Thoracic aorta (tissue), 2 donors: ENCODE results near the gene RRN3. TPM values are rescaled to one million over a fixed set of nuclear protein-coding genes. Genes with fewer than 3 reads are reported as not detected.
"Not testable (repeated sequence)": the region's sequence is repeated elsewhere in the genome, so short reads cannot be mapped to it uniquely, and the experiment has no call there.

Source experiments
- ATAC-seq: fragments of 150-250 bp; one replicate; pipeline ENCODE4 v1.8.0; 2017; ENCODE audit warnings: low read depth; ENCODE audit not compliant: insufficient number of reproducible peaks, low FRiP score
- DNase-seq: peaks from one replicate; pipeline ENCODE4 v3.0.0-alpha.2; 2020; ENCODE audit warnings: low spot score
- H3K27ac ChIP-seq, 2 donors: fragments of 200-600 bp; sonication (generic); 1 replicate in 1 of 2; 2 replicates in 1 of 2; pipeline ENCODE4 v1.5.1; 2016; ENCODE audit warnings: mild to moderate bottlenecking in 2 of 2, moderate library complexity in 2 of 2
- H3K27me3 ChIP-seq: fragments of 200-600 bp; sonication (generic); replicated peaks from 2 replicates; pipeline ENCODE4 v1.6.0; 2016; ENCODE audit warnings: mild to moderate bottlenecking; ENCODE audit not compliant: insufficient read depth
- H3K36me3 ChIP-seq: fragments of 200-600 bp; sonication (generic); one replicate; pipeline ENCODE4 v1.5.1; 2016
- H3K4me1 ChIP-seq, 2 donors: fragments of 200-600 bp; sonication (generic); 1 replicate in 1 of 2; 2 replicates in 1 of 2; pipeline versions ENCODE4 v1.5.1 to v1.6.0; 2016; ENCODE audit warnings: low read depth in 2 of 2, mild to moderate bottlenecking in 1 of 2; ENCODE audit not compliant: control insufficient read depth in 1 of 2
- H3K4me3 ChIP-seq: fragments of 200-600 bp; sonication (generic); 2 replicates; pipeline ENCODE4 v1.5.1; 2016; ENCODE audit warnings: mild to moderate bottlenecking
- H3K9me3 ChIP-seq: fragments of 200-600 bp; sonication (generic); 2 replicates; pipeline ENCODE4 v1.5.1; 2016
- total RNA-seq, 2 donors: library from RNA; depleted of rRNA; stranded (reverse); fragments of >200 nt; gene quantifications; one replicate each; pipeline versions ENCODE4 v1.1.0 to v1.2.3, GENCODE V29; 2016
- TF ChIP-seq, protein P1 (sequence below): fragments of 200-600 bp; sonication (generic); IDR thresholded peaks from one replicate; pipeline ENCODE4 v1.5.1; 2019; ENCODE audit warnings: antibody characterized with exemption

Gene RRN3
- total RNA-seq, 2 donors from 2014 or later, result 25.0 to 30.2 TPM

DNA sequence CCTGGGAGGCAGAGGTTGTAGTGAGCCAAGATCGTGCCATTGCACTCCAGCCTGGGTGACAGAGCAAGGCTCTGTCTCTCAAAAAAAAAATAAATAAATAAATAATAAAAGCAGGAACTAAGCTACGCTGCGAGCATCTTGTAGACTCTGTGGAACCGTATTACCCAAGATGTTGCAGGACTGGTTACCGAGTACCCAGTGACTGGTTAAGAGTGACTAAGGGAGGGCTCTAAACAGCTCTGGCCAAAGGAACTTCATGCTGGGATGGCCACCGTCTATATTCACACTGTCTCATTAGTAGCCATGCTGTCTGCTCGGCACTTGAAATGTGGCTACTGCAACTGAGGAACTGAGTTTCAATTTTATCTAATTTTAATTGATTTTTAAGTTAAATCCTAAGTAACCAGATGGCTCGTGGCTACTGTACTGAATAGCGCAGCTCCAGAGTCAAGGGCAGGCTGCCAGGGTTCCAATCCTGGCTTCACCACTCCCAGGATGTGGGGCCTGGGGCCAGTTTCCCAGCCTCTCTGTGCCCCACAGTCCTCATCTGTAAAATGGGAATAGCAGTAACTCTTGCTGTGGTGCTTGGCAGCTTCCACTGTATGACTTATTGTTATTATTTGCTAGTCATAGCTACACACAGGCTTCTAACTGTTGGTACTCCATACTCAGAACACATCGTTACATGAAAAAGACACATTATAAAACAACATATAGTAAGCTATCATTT is 41.2 kb downstream of the RRN3 start:
- no peaks in the 10 kb centered on the region for H3K9me3 ChIP-seq
- H3K27ac ChIP-seq, result no peak overlapping the region
- DNase-seq, result no peak
- H3K36me3 ChIP-seq, result no peaks in the 10 kb centered on the region
- TF ChIP-seq, protein P1, sequence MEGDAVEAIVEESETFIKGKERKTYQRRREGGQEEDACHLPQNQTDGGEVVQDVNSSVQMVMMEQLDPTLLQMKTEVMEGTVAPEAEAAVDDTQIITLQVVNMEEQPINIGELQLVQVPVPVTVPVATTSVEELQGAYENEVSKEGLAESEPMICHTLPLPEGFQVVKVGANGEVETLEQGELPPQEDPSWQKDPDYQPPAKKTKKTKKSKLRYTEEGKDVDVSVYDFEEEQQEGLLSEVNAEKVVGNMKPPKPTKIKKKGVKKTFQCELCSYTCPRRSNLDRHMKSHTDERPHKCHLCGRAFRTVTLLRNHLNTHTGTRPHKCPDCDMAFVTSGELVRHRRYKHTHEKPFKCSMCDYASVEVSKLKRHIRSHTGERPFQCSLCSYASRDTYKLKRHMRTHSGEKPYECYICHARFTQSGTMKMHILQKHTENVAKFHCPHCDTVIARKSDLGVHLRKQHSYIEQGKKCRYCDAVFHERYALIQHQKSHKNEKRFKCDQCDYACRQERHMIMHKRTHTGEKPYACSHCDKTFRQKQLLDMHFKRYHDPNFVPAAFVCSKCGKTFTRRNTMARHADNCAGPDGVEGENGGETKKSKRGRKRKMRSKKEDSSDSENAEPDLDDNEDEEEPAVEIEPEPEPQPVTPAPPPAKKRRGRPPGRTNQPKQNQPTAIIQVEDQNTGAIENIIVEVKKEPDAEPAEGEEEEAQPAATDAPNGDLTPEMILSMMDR, result no peak
- no peaks in the 10 kb centered on the region for H3K27me3 ChIP-seq
- H3K4me3 ChIP-seq, result no peak overlapping the region
- peaks cover 6 to 14% of the 10 kb centered on the region in 2 donors for H3K4me1 ChIP-seq
- no peak for ATAC-seq

DNA sequence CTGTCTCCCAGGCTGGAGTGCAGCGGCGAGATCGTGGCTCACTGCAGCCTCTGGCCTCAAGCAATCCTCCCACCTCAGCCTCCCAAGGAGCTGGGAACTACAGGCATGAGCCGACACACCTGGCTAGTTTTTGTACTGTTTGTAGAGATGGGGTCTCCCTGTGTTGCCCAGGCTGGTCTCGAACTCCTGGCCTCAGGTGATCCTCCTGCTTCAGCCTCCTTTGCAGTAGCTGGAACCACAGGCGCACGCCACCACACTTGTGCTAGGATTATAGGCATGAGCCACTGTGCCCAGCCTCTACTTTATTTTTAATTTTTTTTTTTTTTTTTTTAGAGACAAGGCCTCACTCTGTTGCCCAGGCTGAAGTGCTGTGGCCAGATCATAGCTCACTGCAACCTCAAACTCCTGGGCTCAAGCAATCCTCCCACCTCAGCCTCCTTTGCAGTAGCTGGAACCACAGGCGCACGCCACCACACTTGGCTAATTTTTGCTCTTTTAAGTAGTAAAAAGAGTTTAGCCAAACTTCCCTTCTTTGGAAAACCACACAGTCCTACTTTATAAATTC is 42.6 kb downstream of the RRN3 start:
- Histone ChIP-seq H3K9me3 (no peaks in the 10 kb centered on the region), H3K4me3 (no peak overlapping the region), H3K27me3 (no peaks in the 10 kb centered on the region), H3K27ac (no peak overlapping the region), H3K4me1 (peaks cover 6 to 14% of the 10 kb centered on the region in 2 donors), H3K36me3 (peaks cover 7% of the 10 kb centered on the region)
- ATAC-seq, result no peak
- TF ChIP-seq, protein P1, result no peak
- DNase-seq, result no peak

DNA sequence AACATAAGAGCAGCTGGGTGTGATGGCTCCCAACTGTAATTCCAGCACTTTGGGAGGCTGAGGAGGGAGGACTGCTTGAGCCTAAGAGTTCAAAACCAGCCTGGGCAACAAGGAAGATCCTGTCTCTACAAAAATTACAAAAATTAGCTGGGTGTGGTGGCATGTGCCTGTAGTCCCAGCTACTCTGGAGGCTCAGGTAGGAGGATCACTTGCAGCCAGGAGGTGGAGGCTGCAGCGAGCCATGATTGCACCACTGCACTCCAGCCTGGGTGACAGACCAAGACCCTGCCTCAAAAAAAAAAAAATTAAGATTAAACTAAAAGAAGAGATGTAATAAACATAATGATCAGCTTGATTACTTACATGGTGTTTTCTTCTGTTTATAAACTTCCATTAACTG is 43.6 kb downstream of the RRN3 start:
- not testable (repeated sequence) for DNase-seq, H3K4me3 ChIP-seq, H3K36me3 ChIP-seq, H3K27me3 ChIP-seq, H3K9me3 ChIP-seq, ATAC-seq, H3K27ac ChIP-seq
- H3K4me1 ChIP-seq, result peaks cover 3 to 14% of the 10 kb centered on the region in 2 donors

DNA sequence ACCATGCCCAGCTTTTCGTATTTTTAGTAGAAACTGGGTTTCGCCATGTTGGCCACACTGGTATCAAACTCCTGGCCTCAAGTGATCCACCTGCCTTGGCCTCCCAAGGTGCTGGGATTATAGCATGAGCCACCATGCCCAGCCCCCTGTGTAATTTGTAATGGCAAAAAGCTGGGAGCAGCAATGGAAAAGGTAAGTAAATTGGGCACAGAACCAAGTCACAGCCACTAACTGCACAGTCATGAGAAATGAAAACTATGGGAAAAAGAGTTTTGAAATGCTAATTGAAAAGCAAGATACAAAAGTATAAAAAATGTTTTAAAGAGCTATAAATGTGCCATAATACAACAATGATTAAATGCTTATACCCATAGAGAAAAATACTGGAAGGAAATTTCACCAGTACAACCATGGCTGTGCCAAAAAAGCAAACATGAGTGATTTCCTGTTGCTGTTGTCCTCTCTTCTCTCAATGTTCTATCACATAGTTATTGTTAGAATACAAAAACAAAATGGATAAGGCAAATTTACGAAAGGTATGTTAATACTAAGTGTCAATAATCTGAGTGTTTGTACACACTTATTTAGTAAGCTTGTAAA is 44.4 kb downstream of the RRN3 start:
- Histone ChIP-seq H3K4me1 (peaks cover 3 to 8% of the 10 kb centered on the region in 2 donors), H3K9me3 (no peaks in the 10 kb centered on the region), H3K4me3 (no peak overlapping the region), H3K36me3 (peaks cover 7% of the 10 kb centered on the region), H3K27me3 (no peaks in the 10 kb centered on the region), H3K27ac (no peak overlapping the region)
- ATAC-seq (no peak), DNase-seq (no peak)
- TF ChIP-seq, protein P1, result no peak

DNA sequence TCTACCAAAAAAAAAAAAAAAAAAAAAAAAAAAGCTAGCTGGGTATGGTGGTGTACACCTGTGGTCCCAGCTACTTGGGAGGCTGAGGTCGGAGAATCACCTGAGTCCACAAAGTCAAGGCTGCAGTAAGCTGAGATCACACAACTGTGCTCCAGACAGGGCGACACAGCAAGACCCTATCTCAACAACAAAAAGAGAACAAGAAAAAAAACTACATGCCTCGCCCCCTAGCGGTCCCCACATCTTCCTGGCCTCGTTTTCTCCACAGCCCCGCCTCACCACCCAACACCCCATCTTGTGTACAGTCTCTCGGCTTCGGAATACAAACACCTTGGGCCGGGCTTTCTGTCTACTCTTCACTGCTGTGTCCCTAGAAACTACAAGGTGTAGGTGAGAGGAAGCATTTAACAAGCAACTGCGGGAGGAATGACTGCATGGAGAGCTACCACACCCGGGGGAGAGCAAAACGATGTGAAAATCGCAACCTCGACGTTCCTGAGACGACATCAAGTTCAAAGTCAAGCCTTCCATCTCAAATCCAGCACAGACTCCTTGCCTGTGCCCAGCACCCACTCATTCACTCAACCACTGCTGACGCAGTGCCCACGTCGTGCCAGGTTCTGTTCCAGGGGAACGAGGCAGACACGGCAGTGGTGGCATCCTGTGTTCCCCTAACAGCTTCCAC is 47.2 kb downstream of the RRN3 start:
- no peaks in the 10 kb centered on the region for H3K9me3 ChIP-seq
- H3K4me1 ChIP-seq, result peaks cover 4 to 5% of the 10 kb centered on the region in 2 donors

DNA sequence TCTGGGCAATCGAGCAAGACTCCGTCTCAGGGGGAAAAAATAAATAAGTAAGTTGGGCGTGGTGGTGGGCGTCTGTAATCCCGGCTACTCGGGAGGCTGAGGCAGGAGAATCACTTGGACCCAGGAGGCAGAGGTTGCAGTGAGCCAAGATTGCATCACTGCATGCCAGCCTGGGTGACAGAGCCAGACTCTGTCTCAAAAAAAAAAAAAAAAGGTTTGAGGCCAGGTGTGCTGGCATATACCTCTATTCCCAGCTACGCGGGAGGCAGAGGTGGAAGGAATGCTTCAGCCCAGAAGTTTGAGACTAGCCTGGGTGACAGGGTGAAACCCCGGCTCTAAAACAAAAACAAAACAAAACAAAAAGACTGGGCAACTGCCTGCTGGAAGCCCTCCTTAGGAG is 48.8 kb downstream of the RRN3 start:
- H3K27me3 ChIP-seq, H3K9me3 ChIP-seq, ATAC-seq, H3K4me3 ChIP-seq, H3K27ac ChIP-seq, DNase-seq: not testable (repeated sequence)
- peaks cover 10% of the 10 kb centered on the region for H3K36me3 ChIP-seq
- peaks cover 12 to 13% of the 10 kb centered on the region in 2 donors for H3K4me1 ChIP-seq

More for the DNA sequence above, 47.2 kb downstream of the RRN3 start:
- TF ChIP-seq, protein P1, result no peak
- Histone ChIP-seq H3K4me3 (no peak overlapping the region), H3K36me3 (peaks cover 7% of the 10 kb centered on the region), H3K27me3 (no peaks in the 10 kb centered on the region), H3K27ac (no peak overlapping the region)
- DNase-seq, result no peak
- no peak for ATAC-seq
